ENCODE results near the gene DBH.

The DBH gene

DNA sequence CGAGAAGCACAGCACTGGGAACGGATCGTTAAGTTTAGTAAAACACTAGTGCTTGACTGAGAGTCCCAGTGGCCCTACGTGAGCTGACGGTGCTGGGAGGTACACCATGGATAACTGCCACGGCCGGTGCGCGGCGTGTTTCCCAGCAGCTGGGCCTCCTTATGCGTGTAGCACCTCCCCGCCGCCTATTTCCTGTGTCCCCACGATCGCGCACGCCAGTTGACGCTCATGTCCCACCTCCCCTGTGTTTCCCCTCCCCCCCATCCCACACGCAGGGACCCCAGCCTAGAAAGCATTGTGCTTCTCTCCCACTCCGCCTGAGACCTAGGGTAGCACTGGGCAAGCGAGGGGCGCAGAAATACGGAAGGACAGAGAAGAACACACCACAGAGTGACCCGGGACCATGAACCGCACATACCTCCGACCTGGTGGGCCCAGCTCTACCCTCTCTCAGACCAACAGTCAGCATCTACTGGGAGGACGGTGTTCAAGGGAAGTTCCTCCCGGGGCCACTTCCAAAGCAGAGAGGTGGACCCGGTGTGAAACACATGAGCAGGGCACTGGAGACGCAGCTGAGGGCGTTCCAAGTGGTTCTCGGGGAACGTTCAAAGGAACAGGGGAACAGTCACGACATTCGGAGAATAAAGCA is 45.6 kb downstream of the DBH start:
- no peak for DNase-seq (ENCODE audit: low read depth in 2 of 2, low spot score in 1 of 2)

DNA sequence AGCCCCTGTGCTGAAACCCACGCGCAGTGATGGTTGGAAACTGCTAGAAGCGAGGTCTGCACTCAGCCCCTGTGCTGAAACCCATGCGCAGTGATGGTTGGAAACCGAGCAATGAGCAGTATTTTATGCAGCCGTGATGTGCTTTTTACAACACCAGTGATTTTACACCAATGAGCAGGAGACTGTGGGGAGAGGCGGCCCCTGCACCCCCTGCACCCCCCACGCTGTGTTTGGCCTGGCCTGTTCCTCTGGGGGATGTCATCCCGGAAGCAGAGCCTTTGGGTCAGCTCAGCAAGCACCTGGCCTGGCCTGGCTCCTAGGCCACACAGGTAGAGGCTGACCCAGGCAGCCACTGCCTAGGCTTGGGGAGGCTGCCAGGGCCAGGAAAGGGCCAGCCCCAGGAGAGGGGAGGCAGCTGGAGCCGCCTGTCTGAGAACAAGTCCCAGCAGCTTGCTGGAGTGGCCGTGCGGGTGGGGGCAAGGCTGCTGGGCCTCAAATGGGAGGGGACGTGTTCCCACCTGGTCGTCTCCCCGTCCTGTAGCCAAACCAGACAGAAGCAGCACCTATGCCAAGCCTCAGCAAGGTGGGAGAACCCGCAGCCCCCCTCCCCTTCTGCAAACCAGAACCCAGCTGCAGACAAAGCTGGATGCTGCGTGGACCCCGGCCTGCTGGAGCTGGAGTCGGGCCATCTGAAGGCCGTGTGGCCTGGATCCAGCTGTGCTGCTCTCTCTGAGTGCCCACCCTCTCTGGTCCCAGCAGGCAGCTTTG is 46.8 kb downstream of the DBH start:
- DNase-seq (ENCODE audit: low read depth in 2 of 2, low spot score in 1 of 2): no peak

DNA sequence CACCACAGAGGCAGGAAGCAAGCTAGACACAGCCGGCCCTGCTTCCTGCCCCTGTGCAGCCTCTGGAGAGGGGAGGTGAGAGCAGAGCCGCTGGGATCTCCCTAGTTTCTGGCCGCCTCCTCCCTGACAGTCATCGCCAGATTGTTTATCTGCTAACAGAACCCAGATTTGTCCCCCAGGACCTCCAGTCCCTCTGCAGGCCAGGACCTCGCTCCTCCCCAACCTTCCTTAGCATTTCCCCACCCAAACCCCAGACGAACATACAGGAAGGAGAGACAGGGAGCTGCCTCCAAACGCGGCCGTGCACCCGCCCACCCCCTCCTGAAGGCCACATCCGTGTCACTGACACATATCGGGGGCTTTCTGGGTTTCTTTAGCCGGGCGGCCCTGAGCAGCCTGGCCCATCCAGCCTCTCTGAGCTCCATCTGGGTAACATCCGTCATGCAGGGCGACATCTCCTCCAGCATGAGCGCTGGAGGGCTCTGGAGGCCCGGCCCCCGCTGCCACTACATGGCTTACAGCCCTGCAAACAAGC is 47.5 kb downstream of the DBH start:
- peak in 1 of 2 donors; percentile 33 for DNase-seq (ENCODE audit: low read depth in 2 of 2, low spot score in 1 of 2)

- no peak for DNase-seq (ENCODE audit: low read depth in 2 of 2, low spot score in 1 of 2)
Measured at GRCh38 chr9:133684121-133684935, 48.2 kb downstream of the DBH start.

- no peak for DNase-seq (ENCODE audit: low read depth in 2 of 2, low spot score in 1 of 2)
Measured at GRCh38 chr9:133684936-133685361, 48.8 kb downstream of the DBH start.

- no peak for DNase-seq (ENCODE audit: low read depth in 2 of 2, low spot score in 1 of 2)
Measured at GRCh38 chr9:133685653-133686609, 49.8 kb downstream of the DBH start.

GRCh38 chr9:133686642-133687575 is 50.7 kb downstream of the DBH start:
- DNase-seq (ENCODE audit: low read depth in 2 of 2, low spot score in 1 of 2): no peak

GRCh38 chr9:133687856-133688761 is 51.9 kb downstream of the DBH start:
- no peak for DNase-seq (ENCODE audit: low read depth in 2 of 2, low spot score in 1 of 2)

- DNase-seq (ENCODE audit: low read depth in 2 of 2, low spot score in 1 of 2): no peak
Measured at GRCh38 chr9:133689151-133689763, 53.1 kb downstream of the DBH start.

- no peak for DNase-seq (ENCODE audit: low read depth in 2 of 2, low spot score in 1 of 2)
Measured at GRCh38 chr9:133690081-133690561, 54.0 kb downstream of the DBH start.

GRCh38 chr9:133691191-133691590 is 55.0 kb downstream of the DBH start:
- DNase-seq (ENCODE audit: low read depth in 2 of 2, low spot score in 1 of 2): no peak

DNA sequence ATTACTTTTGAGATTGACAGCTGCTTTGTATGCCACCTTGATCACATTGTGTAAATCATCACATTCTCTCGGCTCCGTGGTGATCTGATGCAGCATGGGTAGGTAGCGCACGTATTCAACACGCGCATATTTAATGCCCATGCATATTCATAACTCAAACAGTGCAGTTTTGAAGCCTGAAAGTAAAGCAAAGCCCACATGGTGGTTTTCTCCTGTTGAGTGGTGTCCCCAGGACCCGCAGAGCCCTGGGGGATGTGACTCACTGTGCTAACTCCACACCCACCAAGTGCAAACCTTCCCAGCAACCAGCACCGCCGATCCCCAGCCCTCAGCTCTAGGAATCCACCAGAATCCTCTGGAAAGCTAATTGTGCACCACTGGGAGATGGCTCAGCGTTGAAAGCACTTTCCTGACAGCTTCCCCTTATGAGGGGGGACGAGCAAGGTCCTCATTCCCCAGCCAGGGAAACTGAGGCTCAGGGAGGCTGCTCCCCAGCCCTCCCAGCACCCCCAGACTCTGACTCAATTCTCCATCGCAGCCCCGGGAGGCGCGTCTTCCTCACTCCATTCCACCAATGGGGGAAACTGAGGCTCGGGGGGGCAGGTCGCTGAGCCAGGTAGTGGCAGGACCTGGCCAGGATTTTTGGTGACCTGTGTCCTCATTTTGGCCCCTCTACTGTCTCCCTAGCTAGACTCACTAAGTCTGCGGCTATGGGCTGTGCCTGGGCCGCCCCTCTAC is 55.6 kb downstream of the DBH start:
- no peak for DNase-seq (ENCODE audit: low read depth in 2 of 2, low spot score in 1 of 2)

GRCh38 chr9:133692364-133692985 is 56.3 kb downstream of the DBH start:
- no peak for DNase-seq (ENCODE audit: low read depth in 2 of 2, low spot score in 1 of 2)

DNA sequence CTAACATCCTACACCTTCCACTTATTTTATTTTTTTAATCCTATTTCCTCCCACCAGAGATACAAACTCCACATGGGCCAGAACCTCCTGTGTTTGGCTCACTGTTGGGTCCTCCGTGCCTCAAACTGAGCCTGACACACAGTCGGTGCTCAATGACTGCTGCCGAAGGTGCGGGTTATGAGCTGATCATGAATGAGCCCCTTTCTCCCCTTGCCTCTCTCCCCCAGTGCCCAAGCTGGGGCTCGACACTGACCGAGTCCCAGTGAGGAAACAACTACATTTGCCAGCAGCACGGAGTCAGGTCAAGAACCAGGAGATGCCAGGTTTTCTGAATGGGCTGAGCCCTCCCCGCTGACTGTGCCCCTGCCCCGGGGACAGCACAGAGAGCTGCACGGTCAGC is 57.0 kb downstream of the DBH start:
- no peak for DNase-seq (ENCODE audit: low read depth in 2 of 2, low spot score in 1 of 2)

- DNase-seq (ENCODE audit: low read depth in 2 of 2, low spot score in 1 of 2): no peak
Measured at GRCh38 chr9:133693703-133694529, 57.8 kb downstream of the DBH start.

DNA sequence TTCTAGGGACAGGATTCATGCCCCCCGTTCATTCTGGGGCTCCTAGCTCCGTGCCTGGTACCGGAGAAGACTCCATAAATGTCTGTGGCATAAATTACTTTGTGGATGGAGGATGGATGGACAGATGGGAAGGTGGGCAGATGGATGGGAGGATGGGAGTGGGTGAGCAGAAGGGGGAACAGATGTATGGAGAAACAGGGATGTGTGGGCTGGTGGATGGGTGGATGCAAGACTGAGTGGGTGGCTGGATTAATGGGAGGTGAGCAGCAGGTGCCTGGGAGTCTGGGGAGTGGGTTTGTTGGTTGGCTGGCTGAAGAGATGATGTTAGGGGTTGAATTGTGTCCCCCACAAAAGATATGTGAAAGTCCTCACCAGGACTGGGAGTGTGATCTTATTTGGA is 58.5 kb downstream of the DBH start:
- DNase-seq (ENCODE audit: low read depth in 2 of 2, low spot score in 1 of 2): no peak

Data from stimulated activated CD8-positive, alpha-beta memory T cell treated with anti-CD3 and anti-CD28 coated beads, Interleukin-4, amount 100 ng/mL, for 1 hour (primary cell).